LoVo (cell line): ENCODE measurements around the gene ARHGEF38.
"Not testable (repeated sequence)": the region's sequence is repeated elsewhere in the genome, so short reads cannot be mapped to it uniquely, and the experiment has no call there.

Experiments
- DNase-seq: peaks from one replicate; pipeline ENCODE4 v3.0.0-alpha.2; 2016; ENCODE audit warnings: low spot score

The ARHGEF38 gene

GRCh38 chr4:105652286-105652888, 100.0 kb downstream of the ARHGEF38 start:
- no peak for DNase-seq

GRCh38 chr4:105657117-105657765, 104.8 kb downstream of the ARHGEF38 start:
- no peak for DNase-seq

- no peak for DNase-seq
Measured at GRCh38 chr4:105659190-105659589, 106.8 kb downstream of the ARHGEF38 start.

- DNase-seq, result no peak
Measured at GRCh38 chr4:105661028-105661427, 108.6 kb downstream of the ARHGEF38 start.

- DNase-seq, result no peak
Measured at GRCh38 chr4:105662935-105663675, 110.7 kb downstream of the ARHGEF38 start.

- DNase-seq, result peak; percentile 22
Measured at GRCh38 chr4:105666693-105667092, 114.3 kb downstream of the ARHGEF38 start.

GRCh38 chr4:105670684-105671083, 118.3 kb downstream of the ARHGEF38 start:
- DNase-seq, result no peak

- no peak for DNase-seq
Measured at GRCh38 chr4:105671301-105671700, 118.9 kb downstream of the ARHGEF38 start.

- peak; percentile 7 for DNase-seq
Measured at GRCh38 chr4:105674011-105674410, 121.6 kb downstream of the ARHGEF38 start.

- DNase-seq, result no peak
Measured at GRCh38 chr4:105677709-105678108, 125.3 kb downstream of the ARHGEF38 start.

GRCh38 chr4:105679186-105679585, 126.8 kb downstream of the ARHGEF38 start:
- no peak for DNase-seq

- no peak for DNase-seq
Measured at GRCh38 chr4:105683038-105683437, 130.6 kb downstream of the ARHGEF38 start.

GRCh38 chr4:105686571-105686970, 134.2 kb downstream of the ARHGEF38 start:
- no peak for DNase-seq

GRCh38 chr4:105694812-105695211, 142.4 kb downstream of the ARHGEF38 start:
- not testable (repeated sequence) for DNase-seq

- not testable (repeated sequence) for DNase-seq
Measured at GRCh38 chr4:105695832-105696231, 143.4 kb downstream of the ARHGEF38 start.

GRCh38 chr4:105698607-105699006, 146.2 kb downstream of the ARHGEF38 start:
- no peak for DNase-seq

GRCh38 chr4:105707782-105708180, 155.4 kb downstream of the ARHGEF38 start:
- no peak for DNase-seq

- DNase-seq, result peak; percentile 90
Measured at GRCh38 chr4:105708181-105709080, 156.0 kb downstream of the ARHGEF38 start, which contains the start of the genes GSTCD and INTS12. TSS of gene GSTCD (plus strand) at chr4:105708784. CDS start at chr4:105717614, 8,830 bp downstream. TSS of gene INTS12 (minus strand) at chr4:105708689. CDS start at chr4:105700005, 8,684 bp downstream.

GRCh38 chr4:105709081-105709450, 156.6 kb downstream of the ARHGEF38 start:
- peak; percentile 27 for DNase-seq

GRCh38 chr4:105710012-105710600, 157.7 kb downstream of the ARHGEF38 start:
- DNase-seq, result no peak

GRCh38 chr4:105710678-105711077, 158.3 kb downstream of the ARHGEF38 start:
- DNase-seq, result no peak

GRCh38 chr4:105712766-105713165, 160.3 kb downstream of the ARHGEF38 start:
- DNase-seq, result no peak
